CD4-positive, CD25-positive, alpha-beta regulatory T cell (primary cell): ENCODE measurements around the gene APOL3. TPM values are rescaled to one million over a fixed set of nuclear protein-coding genes. Genes with fewer than 3 reads are reported as not detected.
"Not testable (repeated sequence)": the region's sequence is repeated elsewhere in the genome, so short reads cannot be mapped to it uniquely, and the experiment has no call there.

Experiments
- ATAC-seq, 2 donors: fragments of 150-1000 bp; cut with Tn5 transposase; one replicate each; pipeline ENCODE4 v1.10.0; 2021; ENCODE audit warnings: low read depth in 2 of 2, moderate number of reproducible peaks in 2 of 2, moderate library complexity in 1 of 2
- DNase-seq, 3 donors: peaks; one replicate each; pipeline versions ENCODE4 v3.0.0 to v3.0.0-alpha.2; 2012 to 2022; ENCODE audit warnings: mixed read lengths in 1 of 3
- H3K27ac ChIP-seq: one replicate; pipeline ENCODE4 v1.7.0; 2013; ENCODE audit warnings: mild to moderate bottlenecking, low read length; ENCODE audit not compliant: insufficient read depth, poor library complexity, severe bottlenecking
- H3K27me3 ChIP-seq: one replicate; pipeline ENCODE4 v1.7.0; 2013; ENCODE audit warnings: low read length; ENCODE audit not compliant: control insufficient read depth, insufficient read depth
- H3K36me3 ChIP-seq: one replicate; pipeline ENCODE4 v1.7.0; 2013; ENCODE audit warnings: mild to moderate bottlenecking, low read length, moderate library complexity; ENCODE audit not compliant: control insufficient read depth, insufficient read depth
- H3K4me1 ChIP-seq: 2 replicates; pipeline ENCODE4 v1.7.0; 2013; ENCODE audit warnings: mild to moderate bottlenecking, low read length; ENCODE audit not compliant: insufficient read depth, control insufficient read depth, poor library complexity, severe bottlenecking
- H3K4me3 ChIP-seq: one replicate; pipeline ENCODE4 v1.7.0; 2013; ENCODE audit warnings: low read depth, mild to moderate bottlenecking, low read length, moderate library complexity
- H3K9me3 ChIP-seq, 2 experiments: 1 replicate in 1 of 2; 2 replicates in 1 of 2; pipeline ENCODE4 v1.7.0; 2013; ENCODE audit warnings: low read length in 2 of 2, mild to moderate bottlenecking in 1 of 2, moderate library complexity in 1 of 2; ENCODE audit not compliant: control insufficient read depth in 2 of 2
- H3K27ac Mint-ChIP-seq, 3 donors: one replicate each; pipeline ENCODE4 v1.8.0; 2020 to 2022; ENCODE audit warnings: mild to moderate bottlenecking in 3 of 3, mixed read lengths in 3 of 3, moderate library complexity in 2 of 3
- H3K27me3 Mint-ChIP-seq: one replicate; pipeline ENCODE4 v1.8.0; 2022; ENCODE audit warnings: mild to moderate bottlenecking, mixed read lengths
- H3K36me3 Mint-ChIP-seq: one replicate; pipeline ENCODE4 v1.8.0; 2020; ENCODE audit warnings: mixed read lengths
- H3K4me1 Mint-ChIP-seq, 4 donors: one replicate each; pipeline ENCODE4 v1.8.0; 2020 to 2022; ENCODE audit warnings: mixed read lengths in 4 of 4, mild to moderate bottlenecking in 1 of 4
- H3K4me3 Mint-ChIP-seq, 4 donors: one replicate each; pipeline ENCODE4 v1.8.0; 2020 to 2022; ENCODE audit warnings: mild to moderate bottlenecking in 4 of 4, mixed read lengths in 4 of 4, moderate library complexity in 3 of 4
- H3K9me3 Mint-ChIP-seq, 7 donors: one replicate each; pipeline ENCODE4 v1.8.0; 2020 to 2022; ENCODE audit warnings: mixed read lengths in 7 of 7, mild to moderate bottlenecking in 3 of 7, moderate library complexity in 2 of 7
- polyA plus RNA-seq, 4 donors: library from polyadenylated mRNA; unstranded; fragments of 300-500 nt; fragmentation: Illumina TruSeq; gene quantifications; one replicate each; pipeline ENCODE4 v1.2.3, GENCODE V29; 2021
- total RNA-seq: library from RNA; stranded (reverse); gene quantifications from one replicate; pipeline ENCODE4 v1.2.3, GENCODE V29; 2022

The APOL3 gene
- total and polyA plus RNA-seq, 5 donors from 2014 or later, result 62.5 to 177 (median 69.0) TPM

GRCh38 chr22:36166518-36167220 lies 6.1 kb upstream of the APOL3 start:
- peak overlapping the region in 2 of 3 donors; percentile 53 to 87 for H3K27ac Mint-ChIP-seq
- no peak overlapping the region for H3K4me3 Mint-ChIP-seq
- H3K4me1 ChIP-seq, result peaks cover 16% of the 10 kb centered on the region
- peaks cover 13% of the 10 kb centered on the region for H3K27me3 Mint-ChIP-seq
- no peaks in the 10 kb centered on the region for H3K36me3 Mint-ChIP-seq
- no peak overlapping the region for H3K27ac ChIP-seq
- no peak overlapping the region for H3K4me3 ChIP-seq
- peaks cover 0 to 5% (median 0%) of the 10 kb centered on the region in 7 donors for H3K9me3 Mint-ChIP-seq
- DNase-seq (peak in 1 of 3 donors; percentile 44), ATAC-seq (no peak)
- H3K27me3 ChIP-seq, result no peaks in the 10 kb centered on the region
- peaks cover 13 to 35% (median 22%) of the 10 kb centered on the region in 4 donors for H3K4me1 Mint-ChIP-seq
- no peaks in the 10 kb centered on the region for H3K36me3 ChIP-seq
- peaks cover 3 to 4% of the 10 kb centered on the region in 2 experiments for H3K9me3 ChIP-seq

GRCh38 chr22:36166086-36166485 lies 5.5 kb upstream of the APOL3 start:
- no peak for DNase-seq
- Mint-ChIP-seq H3K36me3 (no peaks in the 10 kb centered on the region), H3K27ac (peak overlapping the region in 1 of 3 donors; percentile 23), H3K27me3 (peaks cover 13% of the 10 kb centered on the region), H3K4me1 (peaks cover 18 to 41% (median 28%) of the 10 kb centered on the region in 4 donors), H3K9me3 (peaks cover 0 to 5% (median 0%) of the 10 kb centered on the region in 7 donors), H3K4me3 (no peak overlapping the region)
- no peak for ATAC-seq
- no peaks in the 10 kb centered on the region for H3K36me3 ChIP-seq
- H3K27me3 ChIP-seq, result no peaks in the 10 kb centered on the region
- H3K9me3 ChIP-seq, result peaks cover 3 to 4% of the 10 kb centered on the region in 2 experiments
- no peak overlapping the region for H3K4me3 ChIP-seq
- H3K4me1 ChIP-seq, result peaks cover 22% of the 10 kb centered on the region
- H3K27ac ChIP-seq, result no peak overlapping the region

- ATAC-seq, result no peak
- Histone ChIP-seq H3K9me3 (peaks cover 3 to 4% of the 10 kb centered on the region in 2 experiments), H3K36me3 (no peaks in the 10 kb centered on the region), H3K27ac (no peak overlapping the region), H3K4me1 (peaks cover 31% of the 10 kb centered on the region), H3K27me3 (no peaks in the 10 kb centered on the region), H3K4me3 (no peak overlapping the region)
- H3K9me3 Mint-ChIP-seq, result peaks cover 0 to 5% (median 0%) of the 10 kb centered on the region in 7 donors
- DNase-seq, result no peak
- H3K27me3 Mint-ChIP-seq, result peaks cover 8% of the 10 kb centered on the region
- peaks cover 18 to 50% (median 36%) of the 10 kb centered on the region in 4 donors for H3K4me1 Mint-ChIP-seq
- no peak overlapping the region for H3K27ac Mint-ChIP-seq
- peak overlapping the region in 1 of 4 donors; percentile 25 for H3K4me3 Mint-ChIP-seq
- H3K36me3 Mint-ChIP-seq, result no peaks in the 10 kb centered on the region
Observed at GRCh38 chr22:36165141-36165540, 4.6 kb upstream of the APOL3 start.

- H3K4me3 Mint-ChIP-seq, result no peak overlapping the region
- Histone ChIP-seq H3K36me3 (no peaks in the 10 kb centered on the region), H3K4me1 (peaks cover 35% of the 10 kb centered on the region), H3K27ac (no peak overlapping the region), H3K4me3 (no peak overlapping the region), H3K9me3 (peaks cover 3 to 4% of the 10 kb centered on the region in 2 experiments), H3K27me3 (no peaks in the 10 kb centered on the region)
- ATAC-seq (no peak), DNase-seq (no peak)
- peak overlapping the region in 2 of 3 donors; percentile 23 to 36 for H3K27ac Mint-ChIP-seq
- H3K27me3 Mint-ChIP-seq, result peaks cover 5% of the 10 kb centered on the region
- no peaks in the 10 kb centered on the region for H3K36me3 Mint-ChIP-seq
- peaks cover 18 to 55% (median 38%) of the 10 kb centered on the region in 4 donors for H3K4me1 Mint-ChIP-seq
- peaks cover 0 to 5% (median 0%) of the 10 kb centered on the region in 7 donors for H3K9me3 Mint-ChIP-seq
Observed at GRCh38 chr22:36164621-36165020, 4.1 kb upstream of the APOL3 start.

- peak overlapping the region; percentile 6 to 99 (median 94) for H3K27ac Mint-ChIP-seq
- no peaks in the 10 kb centered on the region for H3K27me3 Mint-ChIP-seq
- H3K36me3 ChIP-seq, result no peaks in the 10 kb centered on the region
- H3K36me3 Mint-ChIP-seq, result peaks cover 5% of the 10 kb centered on the region
- H3K4me1 ChIP-seq, result peaks cover 47% of the 10 kb centered on the region
- DNase-seq, result no peak
- H3K9me3 Mint-ChIP-seq, result no peaks in the 10 kb centered on the region
- peaks cover 18 to 67% (median 44%) of the 10 kb centered on the region in 4 donors for H3K4me1 Mint-ChIP-seq
- H3K4me3 Mint-ChIP-seq, result peak overlapping the region in 1 of 4 donors; percentile 17
- no peak for ATAC-seq
- H3K27ac ChIP-seq, result no peak overlapping the region
- H3K4me3 ChIP-seq, result no peak overlapping the region
- H3K9me3 ChIP-seq, result no peaks in the 10 kb centered on the region
- no peaks in the 10 kb centered on the region for H3K27me3 ChIP-seq
Observed at GRCh38 chr22:36163497-36163896, 2.9 kb upstream of the APOL3 start.

- DNase-seq (peak; percentile 33 to 39 (median 35)), ATAC-seq (peak; percentile 24 to 33)
- H3K36me3 Mint-ChIP-seq, result peaks cover 5% of the 10 kb centered on the region
- H3K27ac Mint-ChIP-seq, result peak overlapping the region; percentile 94 to 99 (median 98)
- peak overlapping the region; percentile 84 for H3K27ac ChIP-seq
- H3K4me3 ChIP-seq, result peak overlapping the region; percentile 99
- H3K9me3 Mint-ChIP-seq, result no peaks in the 10 kb centered on the region
- no peaks in the 10 kb centered on the region for H3K27me3 ChIP-seq
- H3K9me3 ChIP-seq, result no peaks in the 10 kb centered on the region
- H3K4me1 ChIP-seq, result peaks cover 58% of the 10 kb centered on the region
- H3K4me3 Mint-ChIP-seq, result peak overlapping the region; percentile 96 to 98 (median 98)
- no peaks in the 10 kb centered on the region for H3K36me3 ChIP-seq
- no peaks in the 10 kb centered on the region for H3K27me3 Mint-ChIP-seq
- peaks cover 19 to 76% (median 52%) of the 10 kb centered on the region in 4 donors for H3K4me1 Mint-ChIP-seq
Observed at GRCh38 chr22:36162127-36163034, 1.8 kb upstream of the APOL3 start.

GRCh38 chr22:36161793-36162126 lies 1.2 kb upstream of the APOL3 start:
- peaks cover 23 to 76% (median 54%) of the 10 kb centered on the region in 4 donors for H3K4me1 Mint-ChIP-seq
- not testable (repeated sequence) for H3K9me3 Mint-ChIP-seq, ATAC-seq, H3K27me3 ChIP-seq, H3K9me3 ChIP-seq, H3K36me3 ChIP-seq, H3K36me3 Mint-ChIP-seq, H3K27me3 Mint-ChIP-seq
- peak overlapping the region; percentile 94 to 99 (median 98) for H3K27ac Mint-ChIP-seq
- Histone ChIP-seq H3K27ac (peak overlapping the region; percentile 84), H3K4me1 (peaks cover 64% of the 10 kb centered on the region), H3K4me3 (peak overlapping the region; percentile 99)
- DNase-seq, result peak in 1 of 3 donors; percentile 31
- H3K4me3 Mint-ChIP-seq, result peak overlapping the region; percentile 96 to 98 (median 98)
